CD4-positive, alpha-beta T cell treated with Interleukin-6 for 4 hours (primary cell): ENCODE results near the gene CALCA.
"Not testable (repeated sequence)": the region's sequence is repeated elsewhere in the genome, so short reads cannot be mapped to it uniquely, and the experiment has no call there.

Source experiments
- DNase-seq: peaks from one replicate; pipeline ENCODE4 v3.0.0-alpha.2; 2020; ENCODE audit warnings: mixed read lengths

CALCA gene

GRCh38 chr11:14971865-14972580 lies at the start of gene CALCA:
CALCA (minus strand) TSS chr11:14972351; CDS start chr11:14971192, 1,159 bp downstream.
- no peak for DNase-seq

DNA sequence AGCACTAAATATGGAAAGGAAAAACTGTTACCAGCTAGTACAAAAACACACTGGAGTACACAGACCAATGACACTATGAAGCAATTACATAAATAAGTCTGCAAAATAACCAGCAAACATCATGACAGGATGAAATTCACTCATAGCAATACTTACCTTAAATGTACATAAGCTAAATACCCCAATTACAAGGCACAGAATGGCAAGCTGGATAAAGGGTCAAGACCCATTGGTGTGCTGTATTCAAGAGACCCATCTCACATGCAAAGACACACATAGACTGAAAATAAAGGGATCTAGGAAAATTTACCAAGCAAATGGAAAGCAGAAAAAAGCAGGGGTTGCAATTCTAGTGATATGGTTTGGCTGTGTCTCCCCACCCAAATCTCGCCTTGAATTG lies 44.0 kb upstream of the CALCA start:
- no peak for DNase-seq

GRCh38 chr11:15011776-15012345 lies 39.7 kb upstream of the CALCA start:
- DNase-seq, result no peak

- no peak for DNase-seq
These were observed 38.7 kb upstream of the CALCA start for GRCh38 chr11:15010865-15011264.

GRCh38 chr11:15006139-15006759 lies 34.1 kb upstream of the CALCA start:
- DNase-seq, result no peak

DNA sequence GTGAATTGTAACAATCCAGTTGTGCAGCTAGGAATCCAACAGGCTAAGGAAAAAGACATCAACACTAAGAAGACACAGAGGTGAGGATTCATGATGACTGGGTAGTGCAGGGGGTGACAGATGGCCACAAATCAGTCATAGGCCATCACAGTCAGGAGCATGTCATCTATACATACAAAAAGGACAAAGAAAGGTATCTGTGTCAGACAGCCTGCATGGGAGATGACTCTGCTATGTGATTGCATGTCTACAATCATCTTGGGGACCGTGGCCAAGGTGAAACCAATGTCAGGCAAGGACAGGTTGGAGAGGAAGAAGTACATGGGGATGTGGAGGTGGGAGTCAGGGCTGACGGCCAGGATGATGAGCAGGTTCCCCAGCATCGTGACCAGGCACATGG lies 16.0 kb upstream of the CALCA start:
- not testable (repeated sequence) for DNase-seq

- no peak for DNase-seq
These were observed 9.4 kb upstream of the CALCA start for GRCh38 chr11:14981507-14981906.

DNA sequence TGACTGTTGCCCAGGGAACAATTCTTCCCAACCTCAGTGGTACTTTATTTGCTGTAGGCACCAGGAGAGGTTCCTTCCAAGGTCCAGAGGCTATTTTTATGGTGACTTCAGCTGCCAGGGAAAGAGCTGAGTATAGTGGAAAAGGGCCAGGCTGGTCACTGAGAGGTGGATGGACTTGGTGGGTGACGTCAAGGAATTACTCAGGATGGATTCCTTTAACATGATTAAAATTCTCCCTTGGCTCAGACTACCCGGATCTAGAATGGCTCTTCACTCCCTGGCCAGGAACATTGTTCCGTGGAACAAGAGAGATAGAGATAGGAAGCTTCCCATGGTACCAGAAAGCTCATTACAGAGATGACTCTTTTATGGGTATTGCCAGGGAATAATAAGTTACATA lies 8.7 kb upstream of the CALCA start:
- no peak for DNase-seq

DNA sequence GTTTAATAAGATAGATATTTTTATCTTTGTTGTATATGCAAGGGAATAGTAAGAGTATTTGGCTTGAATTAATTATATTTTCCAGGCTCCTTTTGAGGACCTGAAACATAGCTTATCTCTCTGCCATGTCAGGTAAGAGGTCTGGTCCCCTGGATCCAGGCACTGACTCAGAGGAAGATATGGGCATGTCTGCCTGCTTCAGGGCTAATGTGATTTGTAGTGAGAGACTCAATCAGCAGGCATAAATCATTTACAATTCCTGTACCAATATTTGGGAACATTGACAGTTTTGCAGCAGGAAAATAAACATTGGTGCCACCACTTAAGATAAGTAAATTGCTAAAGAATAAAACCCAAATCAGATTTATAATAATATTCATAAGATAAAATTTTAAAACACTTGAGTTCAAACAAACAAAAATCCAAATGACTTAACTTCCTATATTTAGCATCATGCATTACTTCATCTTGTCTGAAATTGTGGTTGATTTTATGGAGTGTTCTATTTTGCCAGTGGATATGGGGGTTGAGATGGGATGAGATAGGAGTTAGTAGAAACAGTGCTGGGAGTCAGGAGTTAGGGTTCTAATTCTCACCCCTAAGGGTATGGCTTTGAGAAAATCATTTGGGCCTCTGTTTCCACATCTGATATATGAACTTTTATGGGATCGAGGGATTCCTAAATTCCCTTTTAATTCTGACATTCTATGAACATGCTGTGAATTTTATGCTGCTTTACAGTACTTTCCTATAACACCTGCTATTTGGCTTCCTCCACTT lies 5.1 kb upstream of the CALCA start:
- no peak for DNase-seq

DNA sequence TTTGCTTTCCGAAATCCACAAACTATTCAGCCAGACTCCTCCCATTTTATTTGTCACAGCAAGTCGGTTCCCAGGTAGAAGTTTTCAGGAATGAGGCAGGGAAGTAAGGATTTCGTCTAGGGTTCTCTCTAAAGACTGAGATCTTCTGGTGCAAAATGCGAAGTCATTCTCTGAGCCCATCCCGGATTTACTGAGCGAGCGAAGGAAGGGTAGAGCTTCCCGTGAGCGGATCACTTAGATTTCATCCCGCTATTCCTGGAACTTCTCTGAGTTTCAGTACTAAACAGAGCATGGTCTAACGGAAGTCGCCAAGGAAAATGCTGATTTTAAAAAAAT lies 3.1 kb upstream of the CALCA start:
- DNase-seq, result no peak

- peak; percentile 56 for DNase-seq
These were observed 2.5 kb upstream of the CALCA start for GRCh38 chr11:14974515-14975251.

DNA sequence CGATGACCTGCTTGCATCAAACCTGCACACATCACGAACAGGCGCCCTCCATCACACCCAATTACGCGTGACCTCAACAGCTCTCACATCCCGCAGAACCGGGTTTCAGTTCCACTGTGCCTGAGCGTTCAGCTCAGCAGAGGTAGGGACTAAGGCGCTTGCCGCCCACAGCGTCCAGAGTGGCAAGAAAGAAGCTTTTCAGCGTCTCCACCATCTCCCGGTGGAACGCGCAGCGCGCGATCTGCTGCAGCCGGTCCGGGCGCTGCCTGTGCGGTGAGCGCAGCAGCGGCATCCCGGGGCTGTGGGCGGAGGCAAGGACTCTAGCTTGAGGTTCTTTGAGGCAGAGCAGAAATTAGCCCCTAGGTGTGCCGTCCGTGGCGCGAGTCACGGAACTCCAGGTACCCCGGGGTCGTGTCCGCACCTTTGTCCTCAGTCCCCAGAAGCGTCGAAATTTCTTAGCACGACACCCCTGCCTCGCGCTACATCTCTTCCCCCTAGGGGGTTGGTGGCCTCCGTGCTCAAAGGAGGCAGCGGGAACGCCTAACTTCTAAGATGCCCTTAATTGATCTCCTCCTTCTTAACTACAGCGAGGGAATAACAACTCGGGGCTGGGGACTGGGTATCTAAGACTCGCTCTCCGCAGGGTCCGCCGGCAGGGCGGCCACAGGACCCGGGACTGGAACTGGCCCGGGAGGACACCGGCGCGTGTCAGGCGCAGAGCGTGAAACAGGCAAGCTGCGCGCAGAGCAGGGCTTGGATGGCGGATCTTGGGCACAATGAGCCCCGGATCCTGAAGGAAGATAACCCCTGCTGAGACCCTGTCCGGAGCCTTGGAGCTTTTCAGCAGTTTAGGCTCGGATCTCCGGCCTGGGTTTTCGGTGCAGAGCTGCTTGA lies 1.7 kb upstream of the CALCA start:
- peak; percentile 10 for DNase-seq

- DNase-seq, result no peak
These were observed 687 bp upstream of the CALCA start for GRCh38 chr11:14972581-14973495.

DNA sequence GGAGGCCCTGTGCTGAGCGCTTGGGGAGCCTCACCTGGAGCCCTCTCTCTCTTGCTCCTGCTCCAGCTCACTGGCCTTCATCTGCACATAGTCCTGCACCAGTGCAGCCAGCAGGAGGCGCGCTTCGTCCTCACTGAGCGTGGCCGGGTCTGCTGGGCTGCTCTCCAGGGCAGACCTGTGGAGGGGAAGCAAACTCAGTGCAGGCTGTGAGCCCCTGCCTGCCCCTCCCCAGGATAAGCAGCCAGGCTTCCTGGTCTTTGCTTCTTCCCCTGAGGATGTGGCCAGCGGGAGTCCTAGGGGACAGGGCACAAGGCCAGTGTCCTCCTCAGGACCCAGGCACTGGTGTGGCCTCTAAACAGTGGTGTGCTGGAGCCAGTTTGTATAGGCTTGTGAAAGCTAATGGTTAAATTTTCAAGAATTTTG lies 2.2 kb downstream of the CALCA start:
- peak; percentile 44 for DNase-seq

GRCh38 chr11:14967581-14968243 lies 4.4 kb downstream of the CALCA start:
- no peak for DNase-seq

- DNase-seq, result no peak
These were observed 16.0 kb downstream of the CALCA start for GRCh38 chr11:14956111-14956510.

DNA sequence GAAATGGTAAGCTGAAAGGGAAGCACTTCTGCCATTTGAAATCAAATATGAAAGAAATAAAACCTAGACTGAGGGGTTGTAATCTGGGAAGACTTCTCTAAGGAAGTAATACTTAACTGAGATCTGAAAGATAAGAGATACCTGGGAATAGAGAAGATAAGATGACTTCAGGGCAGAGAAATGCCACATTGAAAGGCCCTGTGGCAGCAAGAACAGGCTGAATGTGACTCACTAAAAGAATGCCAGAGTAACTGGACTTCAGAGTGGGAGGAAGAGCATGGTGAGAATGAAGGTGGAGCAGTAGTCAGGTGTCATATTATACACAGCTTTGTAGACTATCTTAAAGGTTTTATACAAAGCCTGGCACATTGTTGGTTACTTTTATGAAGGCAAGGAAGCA lies 17.6 kb downstream of the CALCA start:
- no peak for DNase-seq

DNA sequence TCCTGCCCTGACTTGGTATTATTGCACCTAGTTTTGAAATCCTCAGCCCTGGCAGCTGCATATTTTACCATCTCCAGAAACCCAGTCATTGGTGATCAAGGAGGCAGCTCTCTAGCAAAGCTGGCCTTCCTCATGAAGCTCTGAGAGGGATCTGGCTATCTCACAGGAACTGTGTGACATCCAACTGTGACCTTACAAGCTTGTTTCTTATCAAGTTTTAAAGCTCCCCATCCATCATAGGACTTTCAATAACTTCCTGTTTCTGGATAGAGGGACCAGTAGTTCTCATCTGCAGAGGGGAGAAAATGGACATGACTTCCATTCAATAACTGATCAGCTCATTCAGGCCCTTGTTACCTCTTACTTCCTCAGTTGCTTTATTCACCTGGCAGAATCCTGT lies 18.2 kb downstream of the CALCA start:
- DNase-seq, result no peak

- no peak for DNase-seq
These were observed 22.6 kb downstream of the CALCA start for GRCh38 chr11:14949437-14950147.

DNA sequence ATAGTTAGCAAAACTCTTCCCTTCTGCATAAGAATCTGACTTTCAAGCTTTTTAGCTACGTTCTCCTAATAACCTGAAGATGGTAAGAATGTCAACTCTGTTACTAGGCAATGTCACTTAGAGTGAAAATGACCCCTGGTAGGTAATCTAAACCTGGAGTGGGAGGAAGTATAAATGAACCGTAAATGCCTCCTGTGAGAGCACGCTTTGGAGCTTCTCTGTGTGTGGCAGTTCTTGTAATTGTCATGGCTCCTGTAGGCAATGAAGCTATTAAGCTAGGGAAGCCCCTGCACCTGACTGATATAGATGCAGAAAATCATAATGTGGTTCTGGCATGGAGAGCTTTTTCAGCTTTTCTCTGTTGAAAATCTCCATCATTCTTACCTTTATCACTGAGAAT lies 29.4 kb downstream of the CALCA start:
- no peak for DNase-seq
